ENCODE data around the gene GARNL3. TPM values are rescaled to one million over a fixed set of nuclear protein-coding genes. Genes with fewer than 3 reads are reported as not detected.

GARNL3 gene
- total RNA-seq, 1 donor from 2014 or later, result 31.4 TPM

GRCh38 chr9:127419348-127419747 lies 154.8 kb downstream of the GARNL3 start:
- Histone ChIP-seq H3K4me1 (peaks cover 42% of the 10 kb centered on the region), H3K27ac (no peak overlapping the region), H3K27me3 (no peaks in the 10 kb centered on the region), H3K9me3 (no peaks in the 10 kb centered on the region), H3K36me3 (no peaks in the 10 kb centered on the region), H3K4me3 (no peak overlapping the region)
- TF ChIP-seq CTCF (IDR thresholded peaks at IDR 0.05), result no peak
- TF ChIP-seq POLR2A (IDR thresholded peaks at IDR 0.05), result no peak
- TF ChIP-seq POLR2AphosphoS5 (IDR thresholded peaks at IDR 0.05; ENCODE audit: insufficient read depth in 1 of 2, low read depth in 1 of 2), result no peak
- no peak for DNase-seq (ENCODE audit: extremely low spot score in 2 of 2)
- intact Hi-C loops (cut with DNase I), result no loop called here

- peaks cover 57% of the 10 kb centered on the region for H3K4me1 ChIP-seq
- intact Hi-C loops (cut with DNase I), result no loop called here
- no peaks in the 10 kb centered on the region for H3K27me3 ChIP-seq
- no peak for DNase-seq (ENCODE audit: extremely low spot score in 2 of 2)
- H3K4me3 ChIP-seq, result no peak overlapping the region
- no peaks in the 10 kb centered on the region for H3K9me3 ChIP-seq
- TF ChIP-seq POLR2A (IDR thresholded peaks at IDR 0.05), result no peak
- no peak for TF ChIP-seq CTCF (IDR thresholded peaks at IDR 0.05)
- no peak for TF ChIP-seq POLR2AphosphoS5 (IDR thresholded peaks at IDR 0.05; ENCODE audit: insufficient read depth in 1 of 2, low read depth in 1 of 2)
- H3K27ac ChIP-seq, result no peak overlapping the region
- no peaks in the 10 kb centered on the region for H3K36me3 ChIP-seq
These were observed 156.5 kb downstream of the GARNL3 start for GRCh38 chr9:127421057-127421456.

- no peak for TF ChIP-seq POLR2AphosphoS5 (IDR thresholded peaks at IDR 0.05; ENCODE audit: insufficient read depth in 1 of 2, low read depth in 1 of 2)
- TF ChIP-seq POLR2A (IDR thresholded peaks at IDR 0.05), result no peak
- no peak for TF ChIP-seq CTCF (IDR thresholded peaks at IDR 0.05)
- Histone ChIP-seq H3K36me3 (no peaks in the 10 kb centered on the region), H3K9me3 (no peaks in the 10 kb centered on the region), H3K4me3 (peak overlapping the region in 1 of 2 donors; percentile 74), H3K27me3 (no peaks in the 10 kb centered on the region), H3K4me1 (peaks cover 54% of the 10 kb centered on the region), H3K27ac (no peak overlapping the region)
- intact Hi-C loops (cut with DNase I), result no loop called here
- no peak for DNase-seq (ENCODE audit: extremely low spot score in 2 of 2)
These were observed 157.7 kb downstream of the GARNL3 start for GRCh38 chr9:127422133-127422782.

- Histone ChIP-seq H3K4me1 (peaks cover 49% of the 10 kb centered on the region), H3K27ac (peak overlapping the region; percentile 68), H3K36me3 (no peaks in the 10 kb centered on the region), H3K27me3 (no peaks in the 10 kb centered on the region), H3K4me3 (peak overlapping the region; percentile 74 to 76), H3K9me3 (no peaks in the 10 kb centered on the region)
- DNase-seq (ENCODE audit: extremely low spot score in 2 of 2), result no peak
- no peak for TF ChIP-seq POLR2AphosphoS5 (IDR thresholded peaks at IDR 0.05; ENCODE audit: insufficient read depth in 1 of 2, low read depth in 1 of 2)
- TF ChIP-seq POLR2A (IDR thresholded peaks at IDR 0.05), result no peak
- no peak for TF ChIP-seq CTCF (IDR thresholded peaks at IDR 0.05)
- intact Hi-C loops (cut with DNase I), result no loop called here
These were observed 158.2 kb downstream of the GARNL3 start for GRCh38 chr9:127422787-127423186.

GRCh38 chr9:127423476-127423933 lies 158.9 kb downstream of the GARNL3 start:
- H3K4me3 ChIP-seq, result peak overlapping the region; percentile 74 to 76
- TF ChIP-seq CTCF (IDR thresholded peaks at IDR 0.05), result no peak
- no peak for DNase-seq (ENCODE audit: extremely low spot score in 2 of 2)
- H3K4me1 ChIP-seq, result peaks cover 43% of the 10 kb centered on the region
- H3K9me3 ChIP-seq, result no peaks in the 10 kb centered on the region
- H3K27me3 ChIP-seq, result no peaks in the 10 kb centered on the region
- intact Hi-C loops (cut with DNase I), result no loop called here
- peak overlapping the region; percentile 68 for H3K27ac ChIP-seq
- H3K36me3 ChIP-seq, result peaks cover 0 to 1% of the 10 kb centered on the region in 2 donors

Measured in vagina (tissue), 2 donors.